Activated T-helper 2 cell treated with anti-CD3 and anti-CD28 coated beads, Interferon-gamma antibody, Interleukin-2, Interleukin-4, amounts not matched to agents 10 μg/mL and 5 μg/mL and 100 μg/mL, durations not matched to agents 14 hours and 24 hours and 36 hours (primary cell): ENCODE measurements around the gene XPO5. TPM values are rescaled to one million over a fixed set of nuclear protein-coding genes. Genes with fewer than 3 reads are reported as not detected.

Source experiments
- DNase-seq: peaks from one replicate; pipeline ENCODE4 v3.0.0; 2021; ENCODE audit warnings: low spot score
- H3K27ac Mint-ChIP-seq: one replicate; pipeline ENCODE4 v1.8.0; 2021; ENCODE audit warnings: mixed read lengths
- H3K27me3 Mint-ChIP-seq: one replicate; pipeline ENCODE4 v1.8.0; 2021; ENCODE audit warnings: low read depth, mixed read lengths
- H3K36me3 Mint-ChIP-seq: one replicate; pipeline ENCODE4 v1.8.0; 2021; ENCODE audit warnings: low read depth, mixed read lengths
- H3K4me1 Mint-ChIP-seq: one replicate; pipeline ENCODE4 v1.8.0; 2021; ENCODE audit warnings: low read depth, mixed read lengths
- H3K4me3 Mint-ChIP-seq: one replicate; pipeline ENCODE4 v1.8.0; 2021; ENCODE audit warnings: low read depth, mild to moderate bottlenecking, moderate library complexity, mixed read lengths
- H3K9me3 Mint-ChIP-seq: one replicate; pipeline ENCODE4 v1.8.0; 2021; ENCODE audit warnings: mixed read lengths
- intact Hi-C: fragments of 100-400 bp; cut with micrococcal nuclease; formaldehyde crosslinking; loops from one replicate; pipeline ENCODE4 v1.15.1; 2023
- total RNA-seq: library from RNA; stranded (reverse); gene quantifications from 2 replicates; pipeline ENCODE4 v1.2.3, GENCODE V29; 2022

Gene XPO5
- total RNA-seq, 1 donor from 2014 or later: 114 TPM

DNA sequence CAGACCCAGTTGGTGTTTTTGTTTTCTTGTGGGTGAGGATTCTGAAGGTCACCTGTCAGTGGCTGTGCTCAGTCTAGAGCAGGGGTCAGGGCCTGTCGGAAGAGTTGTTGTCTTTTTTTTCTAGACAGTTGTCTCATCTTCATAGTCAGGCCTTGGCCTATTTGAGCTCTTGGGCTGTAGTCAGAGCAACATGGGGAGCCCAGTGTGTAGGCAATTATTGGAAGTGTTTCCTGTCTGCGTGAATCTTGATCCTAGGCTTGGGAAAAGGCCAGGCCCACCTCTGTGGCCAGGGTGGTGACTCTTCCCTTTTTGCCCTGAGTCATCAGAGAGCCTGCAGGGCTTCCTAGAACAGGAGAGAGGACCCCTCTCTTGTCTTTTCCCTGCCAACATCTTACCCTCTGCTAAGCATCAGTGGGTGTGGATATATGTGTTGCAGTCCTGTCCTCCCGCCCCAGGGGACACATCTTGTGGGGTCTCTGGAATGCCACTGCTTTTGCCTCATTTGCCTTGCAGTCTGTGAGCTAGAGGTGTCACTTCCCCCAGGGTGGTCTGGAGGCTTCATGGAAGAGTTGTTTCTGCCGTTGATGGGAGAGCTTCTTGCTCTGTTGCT is 87.1 kb downstream of the XPO5 start:
- peaks cover 6% of the 10 kb centered on the region for H3K4me1 Mint-ChIP-seq
- intact Hi-C loops: no loop called here
- no peak for DNase-seq
- H3K9me3 Mint-ChIP-seq: no peaks in the 10 kb centered on the region
- H3K4me3 Mint-ChIP-seq: no peak overlapping the region
- H3K36me3 Mint-ChIP-seq: peaks cover 4% of the 10 kb centered on the region
- no peaks in the 10 kb centered on the region for H3K27me3 Mint-ChIP-seq
- no peak overlapping the region for H3K27ac Mint-ChIP-seq

DNA sequence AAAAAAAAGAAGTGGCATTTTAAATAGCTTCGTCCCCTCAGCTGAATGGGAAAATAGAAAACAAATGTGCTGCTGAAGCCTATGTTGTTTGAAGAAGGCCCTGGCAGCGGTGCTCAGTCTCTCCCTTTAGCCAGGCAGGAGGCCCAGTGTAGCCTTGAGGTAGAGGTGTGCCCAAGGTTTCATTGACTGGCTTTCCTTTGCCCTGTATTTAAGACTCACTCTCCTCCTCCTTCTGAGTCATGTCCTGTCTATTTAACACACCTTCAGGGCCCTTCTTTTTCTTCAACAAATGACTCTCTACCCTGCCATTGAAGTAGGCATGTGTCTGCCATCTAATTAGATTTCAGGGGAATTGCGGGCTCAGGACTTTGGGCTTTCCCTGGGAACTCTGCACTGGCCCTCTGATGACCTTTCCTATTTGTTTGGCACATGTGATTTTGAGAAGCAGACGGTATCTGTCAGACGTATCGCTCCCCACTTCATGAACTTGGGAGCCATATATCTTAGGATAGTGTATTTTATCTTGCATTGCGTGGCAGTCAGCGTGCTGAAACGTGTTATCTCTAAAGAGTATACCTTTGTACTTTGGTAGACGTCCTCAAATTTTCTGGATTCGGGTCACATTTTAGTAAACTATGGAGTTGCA is 94.1 kb downstream of the XPO5 start:
- H3K9me3 Mint-ChIP-seq: no peaks in the 10 kb centered on the region
- H3K27me3 Mint-ChIP-seq: no peaks in the 10 kb centered on the region
- H3K36me3 Mint-ChIP-seq: peaks cover 7% of the 10 kb centered on the region
- intact Hi-C loops: no loop called here
- DNase-seq: no peak
- peaks cover 43% of the 10 kb centered on the region for H3K4me1 Mint-ChIP-seq
- no peak overlapping the region for H3K4me3 Mint-ChIP-seq
- H3K27ac Mint-ChIP-seq: no peak overlapping the region

DNA sequence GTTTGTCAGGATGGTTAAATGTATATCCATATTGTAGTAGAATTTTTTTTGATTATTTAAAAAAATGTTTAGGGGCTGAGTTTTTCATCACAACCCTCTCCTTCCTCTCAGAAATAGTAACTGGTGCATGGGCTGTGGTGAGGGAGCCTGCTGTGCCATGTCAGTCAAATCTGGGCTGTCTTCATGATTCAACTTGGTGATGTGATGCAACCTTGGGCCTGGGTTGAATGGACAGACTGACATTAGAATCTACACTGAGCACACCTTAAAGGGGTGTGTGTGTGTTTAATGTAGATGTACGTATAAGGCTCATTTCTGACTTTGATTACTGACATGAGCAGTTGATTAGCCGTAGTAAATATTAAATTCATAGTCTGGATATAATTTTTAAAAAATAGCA is 94.8 kb downstream of the XPO5 start:
- DNase-seq: no peak
- Mint-ChIP-seq H3K4me3 (no peak overlapping the region), H3K27ac (no peak overlapping the region), H3K36me3 (peaks cover 7% of the 10 kb centered on the region), H3K4me1 (peaks cover 46% of the 10 kb centered on the region), H3K27me3 (no peaks in the 10 kb centered on the region), H3K9me3 (no peaks in the 10 kb centered on the region)
- intact Hi-C loops: no loop called here

- no peaks in the 10 kb centered on the region for H3K27me3 Mint-ChIP-seq
- no peaks in the 10 kb centered on the region for H3K9me3 Mint-ChIP-seq
- peaks cover 7% of the 10 kb centered on the region for H3K36me3 Mint-ChIP-seq
- DNase-seq: no peak
- intact Hi-C loops: no loop called here
- peak overlapping the region; percentile 95 for H3K4me3 Mint-ChIP-seq
- H3K4me1 Mint-ChIP-seq: peaks cover 44% of the 10 kb centered on the region
- H3K27ac Mint-ChIP-seq: peak overlapping the region; percentile 89
These were observed 97.8 kb downstream of the XPO5 start for GRCh38 chr6:43478008-43478372.

- intact Hi-C loops: no loop called here
- peak within 1 kb of the TSS; percentile 89 for H3K27ac Mint-ChIP-seq
- DNase-seq: peak; percentile 92
- H3K27me3 Mint-ChIP-seq: no peaks in the 10 kb centered on the region
- peaks cover 43% of the 10 kb centered on the region for H3K4me1 Mint-ChIP-seq
- H3K9me3 Mint-ChIP-seq: no peaks in the 10 kb centered on the region
- peak within 1 kb of the TSS; percentile 95 for H3K4me3 Mint-ChIP-seq
- peaks cover 6% of the 10 kb centered on the region for H3K36me3 Mint-ChIP-seq
These were observed 98.4 kb downstream of the XPO5 start, which contains the start of gene TJAP1 for GRCh38 chr6:43477235-43478007. TSS of gene TJAP1 (plus strand) at chr6:43477570. CDS start at chr6:43499002, 21,432 bp downstream.

DNA sequence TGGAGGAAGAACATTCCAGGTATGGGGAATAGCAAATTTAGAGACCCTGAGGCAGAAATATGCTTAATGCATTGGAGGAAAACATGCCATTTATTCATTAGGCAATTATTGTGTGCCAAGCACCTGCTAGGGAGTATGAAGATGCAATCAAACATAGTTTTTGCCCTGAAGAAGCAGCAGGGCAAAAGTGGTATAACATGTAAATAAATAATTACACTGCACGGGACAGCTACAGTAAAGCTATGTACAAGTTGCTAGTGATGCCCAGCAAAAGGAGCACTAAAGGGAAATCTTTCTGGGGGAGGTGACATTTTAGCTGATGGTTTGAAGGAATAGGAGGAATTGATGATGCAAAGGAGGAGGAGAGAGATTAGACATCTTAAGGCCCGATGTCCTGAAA is 99.1 kb downstream of the XPO5 start:
- Mint-ChIP-seq H3K4me1 (peaks cover 38% of the 10 kb centered on the region), H3K9me3 (no peaks in the 10 kb centered on the region), H3K27me3 (no peaks in the 10 kb centered on the region), H3K36me3 (peaks cover 3% of the 10 kb centered on the region), H3K4me3 (peak overlapping the region; percentile 95), H3K27ac (peak overlapping the region; percentile 89)
- intact Hi-C loops: no loop called here
- DNase-seq: no peak

- H3K9me3 Mint-ChIP-seq: no peaks in the 10 kb centered on the region
- peaks cover 3% of the 10 kb centered on the region for H3K36me3 Mint-ChIP-seq
- intact Hi-C loops: no loop called here
- H3K4me1 Mint-ChIP-seq: peaks cover 31% of the 10 kb centered on the region
- peaks cover 4% of the 10 kb centered on the region for H3K27me3 Mint-ChIP-seq
- no peak for DNase-seq
- no peak overlapping the region for H3K4me3 Mint-ChIP-seq
- H3K27ac Mint-ChIP-seq: no peak overlapping the region
These were observed 100.3 kb downstream of the XPO5 start for GRCh38 chr6:43475516-43475915.

DNA sequence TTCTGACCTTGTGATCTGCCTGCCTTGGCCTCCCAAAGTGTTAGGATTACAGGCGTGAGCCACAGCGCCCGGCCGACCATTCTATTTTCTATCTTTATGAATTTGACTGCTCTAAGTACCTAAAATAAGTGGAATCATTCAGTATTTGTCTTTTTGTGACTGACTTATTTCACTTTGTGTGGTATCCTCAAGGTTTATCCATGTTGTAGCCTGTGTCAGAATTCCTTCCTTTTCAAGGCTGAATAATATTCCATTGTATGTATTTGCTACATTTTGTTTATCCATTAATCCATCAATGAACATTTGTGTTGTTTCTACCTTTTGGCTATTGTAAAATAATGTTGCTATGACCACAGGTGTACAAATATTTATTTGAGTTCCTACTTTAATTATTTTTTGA is 103.3 kb downstream of the XPO5 start:
- intact Hi-C loops: no loop called here
- no peak overlapping the region for H3K27ac Mint-ChIP-seq
- no peaks in the 10 kb centered on the region for H3K36me3 Mint-ChIP-seq
- DNase-seq: no peak
- H3K4me3 Mint-ChIP-seq: no peak overlapping the region
- peaks cover 9% of the 10 kb centered on the region for H3K4me1 Mint-ChIP-seq
- peaks cover 10% of the 10 kb centered on the region for H3K27me3 Mint-ChIP-seq
- H3K9me3 Mint-ChIP-seq: no peaks in the 10 kb centered on the region

Other genes starting within 250 kb of the XPO5 start
- 11.5 and 13.2 TPM in 2 replicates for gene ZNF318, start 206.4 kb downstream of the XPO5 start, total RNA-seq
- gene ABCC10, start 148.5 kb downstream of the XPO5 start, total RNA-seq: 45.6 and 46.7 TPM in 2 replicates
- gene DLK2, start 120.5 kb downstream of the XPO5 start, total RNA-seq: 2.1 and 2.5 TPM in 2 replicates
- 36.0 and 42.7 TPM in 2 replicates for gene TJAP1, start 98.5 kb downstream of the XPO5 start, total RNA-seq
- gene LRRC73, start 65.7 kb downstream of the XPO5 start, total RNA-seq: 0.11 and 0.21 TPM in 2 replicates
- gene YIPF3, start 59.1 kb downstream of the XPO5 start, total RNA-seq: 51.7 and 59.0 TPM in 2 replicates
- 60.8 and 63.8 TPM in 2 replicates for gene POLR1C, start 58.9 kb downstream of the XPO5 start, total RNA-seq
- gene POLH, start 147 bp upstream of the XPO5 start, total RNA-seq: 35.7 and 44.5 TPM in 2 replicates
- 71.7 and 78.4 TPM in 2 replicates for gene GTPBP2, start 53.2 kb upstream of the XPO5 start, total RNA-seq
- 35.4 and 38.4 TPM in 2 replicates for gene MAD2L1BP, start 59.8 kb upstream of the XPO5 start, total RNA-seq
- gene RSPH9, start 69.0 kb upstream of the XPO5 start, total RNA-seq: not detected in 2 replicates
- gene MRPS18A, start 111.8 kb upstream of the XPO5 start, total RNA-seq: 44.8 and 45.1 TPM in 2 replicates
- 50.7 and 55.2 TPM in 2 replicates for gene VEGFA, start 194.2 kb upstream of the XPO5 start, total RNA-seq